Aorta (tissue), 5 donors: Measurements from ENCODE around the gene CNTRL. TPM values are rescaled to one million over a fixed set of nuclear protein-coding genes. Genes with fewer than 3 reads are reported as not detected.

ENCODE experiments used
- ATAC-seq: fragments of 200-7000 bp; cut with Tn5 transposase; one replicate; pipeline ENCODE4 v1.9.1; 2022; ENCODE audit warnings: moderate library complexity; ENCODE audit not compliant: low FRiP score
- DNase-seq, 2 donors: peaks; one replicate each; pipeline ENCODE4 v3.0.0-alpha.2; 2020
- H3K27ac ChIP-seq, 2 donors: one replicate each; pipeline ENCODE4 v1.5.1; 2013; ENCODE audit warnings: low read length in 2 of 2, mild to moderate bottlenecking in 2 of 2, moderate library complexity in 2 of 2, control low read depth in 1 of 2, inconsistent platforms in 1 of 2, low read depth in 1 of 2
- H3K27me3 ChIP-seq, 2 donors: one replicate each; pipeline ENCODE4 v1.6.1; 2013; ENCODE audit warnings: control low read depth in 1 of 2, low read length in 1 of 2, mild to moderate bottlenecking in 1 of 2, moderate library complexity in 1 of 2; ENCODE audit not compliant: insufficient read depth in 2 of 2, control insufficient read depth in 1 of 2
- H3K36me3 ChIP-seq, 2 donors: one replicate each; pipeline ENCODE4 v1.6.1; 2013; ENCODE audit warnings: control low read depth in 1 of 2, low read length in 1 of 2, mild to moderate bottlenecking in 1 of 2; ENCODE audit not compliant: insufficient read depth in 2 of 2, control insufficient read depth in 1 of 2
- H3K4me1 ChIP-seq, 2 donors: one replicate each; pipeline ENCODE4 v1.6.1; 2013; ENCODE audit warnings: low read length in 2 of 2, control low read depth in 1 of 2, mild to moderate bottlenecking in 1 of 2, moderate library complexity in 1 of 2; ENCODE audit not compliant: insufficient read depth in 2 of 2, control insufficient read depth in 1 of 2
- H3K4me3 ChIP-seq, 2 donors: one replicate each; pipeline ENCODE4 v1.5.1; 2013; ENCODE audit warnings: low read length in 2 of 2, control low read depth in 1 of 2, mild to moderate bottlenecking in 1 of 2
- H3K9me3 ChIP-seq: one replicate; pipeline ENCODE4 v1.6.1; 2013; ENCODE audit warnings: mild to moderate bottlenecking, low read length; ENCODE audit not compliant: control insufficient read depth
- WGBS, 2 donors: extraction: QIAGEN DNeasy Blood & Tissue Kit; methylation state at CpG; one replicate each; pipeline ENCODE4 v1.1.7; 2013; 5-methylcytosine and 5-hydroxymethylcytosine counted together
- intact Hi-C, 2 donors: fragments of 100-400 bp; cut with DNase I; formaldehyde crosslinking; loops; one replicate each; pipeline versions ENCODE4 v1.14.2 to v1.15.0; 2022
- polyA plus RNA-seq, 2 donors: library from polyadenylated mRNA; stranded (reverse); fragments of 200-250 nt; gene quantifications; one replicate each; pipeline ENCODE4 v1.2.3, GENCODE V29; 2013
- total RNA-seq, 2 donors: library from RNA; stranded (reverse); fragmentation: NEBNext Ultra II Directional; extraction: Animal tissue kit (Norgen Biotek cat#: 25700); gene quantifications; one replicate each; pipeline ENCODE4 v1.2.1, GENCODE V29; 2021
- donor health status: healthy with polysubstance abuse.
- donor health status: Bipolar disorder and iron deficiency.
- donor health status: DM: no; HTN: no; CAD: no.
- donor health status: DM: no; HTN: no; CAD: no.
- donor health status: DM: yes; HTN: yes; CAD: no.

The CNTRL gene
- total and polyA plus RNA-seq, 4 donors, result 9.0 to 25.8 (median 14.7) TPM

GRCh38 chr9:121201045-121201737, 126.4 kb downstream of the CNTRL start:
- DNase-seq (peak; percentile 67 to 85), ATAC-seq (peak; percentile 73)
- Histone ChIP-seq H3K9me3 (no peaks in the 10 kb centered on the region), H3K27me3 (no peaks in the 10 kb centered on the region), H3K36me3 (no peaks in the 10 kb centered on the region), H3K4me1 (peaks cover 0 to 5% of the 10 kb centered on the region in 2 donors), H3K27ac (peak overlapping the region; percentile 7 to 58), H3K4me3 (peak overlapping the region; percentile 78 to 91)
- intact Hi-C loops, result no loop called here
- WGBS, 2 donors, result 1% methylated on average over 46 to 81 of the region's 81 CpGs

GRCh38 chr9:121201738-121202533, 127.2 kb downstream of the CNTRL start, which contains the start of gene RAB14:
RAB14 (minus strand) TSS chr9:121201869; CDS start chr9:121193412, 8,457 bp downstream.
- DNase-seq (peak; percentile 100), ATAC-seq (peak; percentile 100)
- H3K4me3 ChIP-seq, result peak within 1 kb of the TSS; percentile 78 to 91
- 3% methylated on average over 52 to 55 of the region's 55 CpGs for WGBS, 2 donors
- H3K4me1 ChIP-seq, result peaks cover 0 to 5% of the 10 kb centered on the region in 2 donors
- no peaks in the 10 kb centered on the region for H3K9me3 ChIP-seq
- H3K27ac ChIP-seq, result peak within 1 kb of the TSS; percentile 7 to 58
- H3K27me3 ChIP-seq, result no peaks in the 10 kb centered on the region
- intact Hi-C loops, result no loop called here
- H3K36me3 ChIP-seq, result no peaks in the 10 kb centered on the region

- Histone ChIP-seq H3K4me3 (no peak overlapping the region), H3K36me3 (no peaks in the 10 kb centered on the region), H3K9me3 (no peaks in the 10 kb centered on the region), H3K27ac (no peak overlapping the region), H3K4me1 (peaks cover 0 to 5% of the 10 kb centered on the region in 2 donors), H3K27me3 (no peaks in the 10 kb centered on the region)
- WGBS, 2 donors, result 63 to 70% methylated on average over 2 of the region's 2 CpGs
- DNase-seq (no peak), ATAC-seq (no peak)
- intact Hi-C loops, result no loop called here
These were observed 129.4 kb downstream of the CNTRL start for GRCh38 chr9:121204121-121204520.

- intact Hi-C loops, result no loop called here
- Histone ChIP-seq H3K9me3 (no peaks in the 10 kb centered on the region), H3K4me3 (no peak overlapping the region), H3K27me3 (no peaks in the 10 kb centered on the region), H3K4me1 (peaks cover 0 to 5% of the 10 kb centered on the region in 2 donors), H3K27ac (no peak overlapping the region), H3K36me3 (no peaks in the 10 kb centered on the region)
- DNase-seq (no peak), ATAC-seq (no peak)
These were observed 129.9 kb downstream of the CNTRL start for GRCh38 chr9:121204611-121205010.

- no peak overlapping the region for H3K27ac ChIP-seq
- no peaks in the 10 kb centered on the region for H3K36me3 ChIP-seq
- DNase-seq, result no peak
- no peaks in the 10 kb centered on the region for H3K9me3 ChIP-seq
- ATAC-seq, result no peak
- no peaks in the 10 kb centered on the region for H3K27me3 ChIP-seq
- intact Hi-C loops, result no loop called here
- 53 to 60% methylated on average over 8 of the region's 8 CpGs for WGBS, 2 donors
- no peak overlapping the region for H3K4me3 ChIP-seq
- no peaks in the 10 kb centered on the region for H3K4me1 ChIP-seq
These were observed 132.0 kb downstream of the CNTRL start for GRCh38 chr9:121206516-121207370.

- H3K27me3 ChIP-seq, result no peaks in the 10 kb centered on the region
- no peak for ATAC-seq
- H3K9me3 ChIP-seq, result no peaks in the 10 kb centered on the region
- no peaks in the 10 kb centered on the region for H3K36me3 ChIP-seq
- no peak overlapping the region for H3K27ac ChIP-seq
- no peak for DNase-seq
- 83 to 93% methylated on average over 2 of the region's 2 CpGs for WGBS, 2 donors
- H3K4me3 ChIP-seq, result no peak overlapping the region
- intact Hi-C loops, result no loop called here
- no peaks in the 10 kb centered on the region for H3K4me1 ChIP-seq
These were observed 132.7 kb downstream of the CNTRL start for GRCh38 chr9:121207371-121207940.

GRCh38 chr9:121210536-121210935, 135.8 kb downstream of the CNTRL start:
- no peaks in the 10 kb centered on the region for H3K9me3 ChIP-seq
- DNase-seq (no peak), ATAC-seq (no peak)
- intact Hi-C loops, result loop anchor here (5.0 kb wide), 2 partner anchors 57 to 107 kb away; partner anchors contain the start of gene GSN (in 2 of the 2)
- H3K4me3 ChIP-seq, result no peak overlapping the region
- 89 to 90% methylated on average over 5 of the region's 5 CpGs for WGBS, 2 donors
- no peak overlapping the region for H3K27ac ChIP-seq
- no peaks in the 10 kb centered on the region for H3K4me1 ChIP-seq
- no peaks in the 10 kb centered on the region for H3K27me3 ChIP-seq
- no peaks in the 10 kb centered on the region for H3K36me3 ChIP-seq

- ATAC-seq (peak; percentile 95), DNase-seq (peak; percentile 93 to 96)
- intact Hi-C loops, result loop anchor here (1.0 to 5.0 kb wide), 4 partner anchors 54 to 188 kb away; partner anchors contain the start of gene GSN (in 2 of the 2)
- peak overlapping the region in 1 of 2 donors; percentile 32 for H3K27ac ChIP-seq
- no peaks in the 10 kb centered on the region for H3K4me1 ChIP-seq
- H3K36me3 ChIP-seq, result no peaks in the 10 kb centered on the region
- H3K4me3 ChIP-seq, result no peak overlapping the region
- H3K27me3 ChIP-seq, result no peaks in the 10 kb centered on the region
- H3K9me3 ChIP-seq, result no peaks in the 10 kb centered on the region
- 15 to 16% methylated on average over 9 of the region's 9 CpGs for WGBS, 2 donors
These were observed 138.5 kb downstream of the CNTRL start for GRCh38 chr9:121213136-121213806.
